Fibroblast of pulmonary artery (primary cell): Measurements from ENCODE around the gene SIM1.

Experiments
- DNase-seq: peaks from one replicate; pipeline ENCODE4 v3.0.0-alpha.2; 2010; ENCODE audit warnings: low read depth
- H3K4me3 ChIP-seq: replicated peaks from 2 replicates; pipeline ENCODE4 v1.5.1; 2011; ENCODE audit warnings: low read depth, mild to moderate bottlenecking, control low read depth, low read length, moderate library complexity
- CTCF ChIP-seq: IDR thresholded peaks from 2 replicates; pipeline ENCODE4 v1.5.1; 2011; ENCODE audit warnings: mild to moderate bottlenecking, control low read depth, low read length, inconsistent platforms; ENCODE audit errors: missing control alignments

Gene SIM1

GRCh38 chr6:100493206-100493888 is 28.6 kb upstream of the SIM1 start:
- no peak for DNase-seq
- H3K4me3 ChIP-seq = no peak overlapping the region
- no peak for TF ChIP-seq CTCF

GRCh38 chr6:100491952-100492670 is 27.4 kb upstream of the SIM1 start:
- no peak overlapping the region for H3K4me3 ChIP-seq
- no peak for TF ChIP-seq CTCF
- DNase-seq = no peak

GRCh38 chr6:100490065-100490464 is 25.3 kb upstream of the SIM1 start:
- no peak for DNase-seq
- H3K4me3 ChIP-seq = no peak overlapping the region
- TF ChIP-seq CTCF = no peak

- H3K4me3 ChIP-seq = no peak overlapping the region
- DNase-seq = peak; percentile 22
- TF ChIP-seq CTCF = no peak
These were observed 23.5 kb upstream of the SIM1 start for GRCh38 chr6:100488244-100488643.

- no peak overlapping the region for H3K4me3 ChIP-seq
- DNase-seq = no peak
- no peak for TF ChIP-seq CTCF
These were observed 22.9 kb upstream of the SIM1 start for GRCh38 chr6:100487638-100488037.

GRCh38 chr6:100485268-100485667 is 20.5 kb upstream of the SIM1 start:
- TF ChIP-seq CTCF = no peak
- no peak overlapping the region for H3K4me3 ChIP-seq
- no peak for DNase-seq
